Right lung (tissue), 5 donors: ENCODE measurements around the gene RASGRP2. TPM values are rescaled to one million over a fixed set of nuclear protein-coding genes. Genes with fewer than 3 reads are reported as not detected.
"Not testable (repeated sequence)": the region's sequence is repeated elsewhere in the genome, so short reads cannot be mapped to it uniquely, and the experiment has no call there.

ENCODE experiments used
- DNase-seq, 2 donors: peaks; one replicate each; pipeline ENCODE4 v3.0.0-alpha.2; 2013
- polyA plus RNA-seq, 5 donors: library from polyadenylated mRNA; unstranded; fragments of 120-200 nt; gene quantifications; one replicate each; pipeline versions ENCODE4 v1.2.1 to v1.2.3, GENCODE V29; 2013; ENCODE audit warnings: inconsistent platforms in 1 of 5, low replicate concordance in 1 of 5; ENCODE audit not compliant: insufficient read length in 5 of 5, insufficient read depth in 1 of 5

Gene RASGRP2
- polyA plus RNA-seq, 5 donors: 6.5 to 10.7 (median 9.9) TPM

DNA sequence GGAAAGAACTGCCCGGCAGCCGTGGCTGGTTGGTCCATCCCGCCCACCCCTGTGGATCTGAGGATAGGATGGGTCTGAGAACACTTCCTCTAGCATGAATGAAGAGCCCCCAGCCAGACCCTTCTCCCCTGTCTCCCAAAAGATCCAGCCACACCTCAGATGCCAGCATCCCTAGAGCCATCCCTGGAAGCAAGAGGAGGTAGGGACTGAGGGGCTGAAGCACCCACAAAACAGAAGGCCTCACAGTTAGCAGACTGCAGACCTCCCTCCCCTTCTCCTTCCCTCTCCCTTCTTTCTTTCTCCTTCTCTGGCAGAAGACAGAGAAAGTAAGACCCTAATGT, 22.6 kb downstream of the RASGRP2 start:
- DNase-seq: no peak

DNA sequence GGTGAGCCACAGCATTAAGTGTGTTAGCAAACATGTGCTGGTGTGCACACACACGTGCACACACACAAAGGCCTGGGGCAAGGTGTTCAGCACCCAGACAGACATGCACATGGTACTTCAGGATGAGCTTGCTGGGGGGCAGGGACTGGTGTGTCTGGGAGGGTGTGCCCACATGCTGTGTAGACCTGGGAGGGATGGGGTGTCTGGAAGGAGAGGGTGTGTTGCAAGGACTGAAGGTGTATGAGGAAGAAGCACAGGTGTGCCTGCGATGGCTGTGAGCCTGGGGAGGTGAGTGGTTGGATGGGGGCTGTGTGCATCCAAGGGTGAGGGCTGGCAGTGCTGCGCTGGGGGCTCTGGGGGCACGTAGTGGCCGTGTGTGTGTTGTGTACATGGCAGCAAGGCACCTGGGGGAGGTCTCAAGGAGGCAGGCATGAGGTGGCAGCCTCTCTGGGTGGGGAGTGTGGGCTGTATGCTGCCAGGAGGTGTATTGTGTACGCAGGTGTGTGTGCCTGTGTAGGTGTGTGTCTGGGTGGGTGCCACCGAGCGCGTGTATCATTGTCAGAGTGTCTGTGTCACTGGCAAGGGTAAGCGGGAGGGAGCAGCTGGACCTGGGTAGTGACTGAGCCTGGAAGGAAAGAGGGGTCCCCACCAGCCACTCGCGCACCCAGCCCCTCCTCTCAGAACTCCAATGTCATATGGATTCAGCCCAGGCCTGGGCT, 23.1 kb downstream of the RASGRP2 start:
- DNase-seq: no peak

DNA sequence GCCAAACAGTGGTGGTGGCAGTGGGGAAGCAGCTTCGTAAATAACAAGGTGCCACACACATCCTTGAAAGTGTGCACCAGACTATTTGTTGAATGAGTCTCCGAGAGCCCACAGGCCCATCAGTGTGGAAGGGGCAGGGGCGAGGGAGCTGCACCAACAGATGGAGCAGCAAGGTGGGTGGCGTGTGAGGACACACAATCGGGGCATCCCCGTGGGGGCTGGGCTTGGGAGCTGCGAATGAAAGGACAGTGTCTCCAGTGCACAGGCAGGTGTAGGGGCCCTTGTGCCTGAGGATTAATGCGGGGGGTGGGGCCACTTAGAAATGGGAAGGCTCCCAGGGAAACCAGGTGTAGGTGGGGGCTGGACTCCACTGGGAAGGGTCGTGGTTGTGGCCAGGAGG, 23.8 kb downstream of the RASGRP2 start:
- DNase-seq: no peak

DNA sequence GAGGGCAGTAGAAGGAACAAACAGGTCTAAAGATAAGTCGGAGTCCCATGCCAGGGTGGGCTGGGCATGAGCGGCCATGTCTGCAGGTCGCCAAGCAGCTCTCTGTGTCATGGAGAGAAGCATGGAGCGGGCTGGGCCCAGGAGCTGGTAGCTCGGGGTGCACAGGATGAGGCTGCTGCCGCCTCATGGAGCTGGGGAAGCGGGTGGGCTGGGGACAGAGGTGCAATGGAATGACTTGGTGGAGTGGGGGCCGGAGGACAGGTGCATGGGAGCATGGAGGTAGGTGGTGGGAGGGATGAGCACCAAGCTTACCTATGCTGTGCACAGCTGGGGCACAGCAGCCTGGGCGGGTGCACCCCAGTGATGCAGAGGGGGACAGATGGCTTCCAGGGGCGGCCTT, 24.5 kb downstream of the RASGRP2 start:
- DNase-seq: no peak

DNA sequence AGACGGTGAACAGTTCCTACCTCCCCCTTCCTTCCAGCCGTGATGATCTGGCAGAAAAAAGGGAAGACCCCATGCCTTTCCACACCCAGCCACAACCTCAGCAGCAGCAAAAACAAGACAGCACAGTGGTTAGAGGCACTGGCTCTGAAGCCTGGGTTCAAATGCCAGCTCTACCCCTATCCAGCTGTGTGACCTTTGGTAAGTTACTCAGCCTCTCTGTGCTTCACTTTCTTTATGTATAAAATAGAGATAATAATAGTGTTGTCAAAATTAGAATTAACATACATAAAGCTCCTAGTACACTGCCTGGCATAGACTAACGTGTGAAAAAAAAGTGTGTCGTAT, 25.2 kb downstream of the RASGRP2 start:
- no peak for DNase-seq

DNA sequence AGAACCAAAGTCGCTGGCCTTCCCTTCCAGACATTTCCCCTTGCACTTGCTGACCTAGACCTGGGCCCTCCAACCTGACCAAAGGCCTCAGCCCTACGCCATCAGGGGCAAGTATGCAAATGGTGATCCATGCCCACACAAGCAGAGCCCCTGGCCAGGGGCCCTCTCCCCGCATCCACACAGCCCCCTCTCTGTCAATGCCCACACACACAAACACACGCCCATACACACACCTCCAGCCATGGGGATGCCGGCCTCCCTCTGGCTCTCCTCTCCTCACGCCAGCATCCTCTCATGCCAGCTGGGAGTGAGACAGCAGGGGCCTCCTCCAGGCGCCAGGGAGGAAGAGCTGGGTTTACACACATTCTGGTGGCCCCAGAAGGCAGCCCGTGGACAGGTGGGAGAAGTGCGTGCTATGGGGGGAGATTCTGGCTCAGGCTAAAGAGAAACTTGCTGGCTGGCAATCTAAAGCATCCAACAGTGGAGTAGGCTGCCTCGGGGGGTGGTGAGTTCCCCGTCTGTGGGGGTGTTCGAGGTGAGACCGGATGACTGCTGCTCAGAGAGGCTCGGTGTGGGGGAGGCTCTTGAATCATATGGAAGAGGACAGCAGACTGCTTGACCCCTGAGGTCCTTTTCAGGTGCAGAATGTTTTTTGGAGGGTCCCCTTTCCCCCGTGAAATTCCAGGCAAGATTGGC, 25.7 kb downstream of the RASGRP2 start:
- no peak for DNase-seq

DNA sequence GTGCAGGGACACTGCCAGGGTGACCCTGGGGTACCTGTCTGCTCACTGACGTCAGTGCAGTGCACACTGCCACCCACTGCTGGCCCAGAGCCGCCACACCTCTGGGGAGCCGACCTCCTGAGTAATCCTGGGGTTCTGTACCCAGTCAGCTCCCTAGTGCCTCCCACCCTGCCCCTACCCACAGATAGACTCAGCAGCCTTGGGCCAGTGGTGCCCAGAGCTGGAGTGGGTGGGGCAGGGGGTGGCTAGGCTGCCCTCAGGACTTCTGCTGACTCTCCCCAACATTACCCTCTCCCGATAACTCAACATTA, 26.7 kb downstream of the RASGRP2 start:
- DNase-seq: no peak

DNA sequence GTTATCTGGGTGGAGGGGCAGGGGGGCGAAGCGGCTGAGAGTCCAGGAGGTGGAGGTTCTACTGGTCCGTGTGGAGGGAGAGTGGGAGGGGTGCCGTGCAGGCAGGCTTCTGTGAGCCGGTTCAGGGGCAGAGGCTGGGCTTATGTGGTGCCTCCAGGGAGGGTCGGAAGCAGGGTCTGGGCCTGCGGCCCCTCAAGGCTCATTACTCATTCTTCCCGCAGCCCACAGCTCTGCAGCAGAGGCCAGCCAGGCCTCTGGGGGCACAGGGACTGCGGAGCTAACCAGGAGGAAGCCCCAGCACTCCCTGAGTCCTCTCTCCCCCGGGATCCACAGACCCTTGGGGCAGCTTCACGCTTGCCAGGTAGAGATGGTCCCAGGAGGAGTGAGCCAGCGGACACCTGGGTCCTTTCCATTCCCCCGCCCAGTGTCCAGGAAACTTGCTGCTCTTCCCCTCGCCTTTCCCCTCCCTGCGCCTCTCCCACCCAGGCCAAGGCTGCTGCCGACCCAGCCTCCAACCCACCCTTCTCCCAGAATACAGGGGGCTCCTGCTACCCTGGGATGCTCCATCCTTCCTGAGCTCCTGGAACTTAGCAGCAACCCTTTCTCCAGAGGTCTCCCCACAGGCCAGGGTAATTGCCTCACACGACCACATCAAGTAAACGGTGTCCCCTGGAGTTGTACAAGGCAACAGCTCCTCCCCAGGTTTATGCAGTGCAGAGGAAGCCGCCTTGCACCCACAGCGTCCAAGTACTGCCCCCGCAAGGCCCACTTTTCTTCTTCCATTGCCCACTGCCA, 27.3 kb downstream of the RASGRP2 start:
- no peak for DNase-seq

DNA sequence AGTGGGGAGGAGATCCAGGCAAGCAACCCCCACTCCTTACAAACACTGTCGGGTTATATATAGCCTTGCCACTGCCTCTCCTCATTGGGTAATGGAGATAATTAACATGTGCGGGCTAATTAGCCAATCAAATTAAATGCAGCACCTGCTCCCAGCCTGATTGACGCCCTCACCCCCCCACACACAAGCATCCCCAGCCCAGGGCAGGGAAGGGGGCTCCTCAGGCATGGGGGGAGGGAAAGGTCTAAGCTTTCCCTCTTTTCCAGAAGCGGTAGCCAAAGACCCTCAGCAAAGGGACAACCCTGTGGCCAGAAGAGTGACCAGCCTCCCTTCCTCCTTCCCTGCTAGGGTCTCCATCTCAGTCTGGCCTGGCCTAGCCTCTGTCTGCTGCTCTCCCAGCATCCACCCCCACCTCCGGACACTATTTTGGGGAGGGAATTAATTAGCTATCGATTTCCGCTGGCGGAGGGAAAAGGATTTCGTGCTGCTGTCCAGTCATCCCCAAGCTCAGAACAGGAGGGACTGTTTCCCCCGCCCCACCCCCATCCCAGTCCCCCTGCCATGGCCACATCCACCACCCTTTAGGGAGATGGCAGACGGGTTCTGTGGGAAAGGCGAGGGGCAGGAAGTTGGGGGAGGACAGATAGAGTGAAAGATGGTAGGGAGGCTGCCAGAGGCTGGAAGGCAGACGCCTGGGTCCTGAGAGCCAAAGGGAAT, 28.0 kb downstream of the RASGRP2 start:
- no peak for DNase-seq

DNA sequence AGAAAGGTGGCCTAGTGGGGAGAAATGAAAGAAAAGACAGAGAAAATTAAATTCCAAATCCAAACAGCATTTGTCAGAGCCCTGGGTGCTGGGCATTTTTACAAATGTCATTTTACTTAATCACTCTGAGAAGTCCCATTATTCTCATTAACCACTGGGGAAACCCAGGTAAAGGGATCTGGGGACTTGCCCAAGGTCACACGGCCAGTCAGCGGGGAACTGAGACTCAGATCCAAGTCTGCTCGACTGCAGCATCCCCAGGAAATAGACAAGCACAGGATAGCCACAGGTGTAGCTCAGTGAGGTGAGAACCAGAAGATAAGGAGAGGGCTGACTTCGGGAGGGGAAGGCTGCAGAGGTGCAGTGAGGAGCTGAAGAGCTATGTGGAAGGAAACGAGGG, 28.8 kb downstream of the RASGRP2 start:
- no peak for DNase-seq

DNA sequence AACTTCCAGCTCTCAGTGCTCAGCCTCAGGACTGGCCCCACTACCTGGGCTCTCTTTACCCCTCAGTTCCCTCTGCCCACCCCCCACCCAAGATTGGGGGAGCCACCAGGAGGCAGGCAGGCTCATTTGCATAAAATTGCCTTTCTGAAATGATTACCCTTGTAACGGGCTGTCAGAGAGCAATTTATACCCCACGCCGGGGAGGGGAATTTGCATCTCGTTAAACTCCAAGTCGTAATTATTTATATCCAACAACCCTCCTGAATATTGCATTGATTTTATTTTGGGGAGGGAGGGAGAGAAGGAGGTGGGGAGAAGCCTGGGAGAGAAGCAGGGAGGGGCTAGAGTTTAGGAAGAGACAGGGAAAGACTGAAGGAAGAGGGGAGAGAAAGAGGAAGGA, 29.3 kb downstream of the RASGRP2 start:
- DNase-seq: no peak

DNA sequence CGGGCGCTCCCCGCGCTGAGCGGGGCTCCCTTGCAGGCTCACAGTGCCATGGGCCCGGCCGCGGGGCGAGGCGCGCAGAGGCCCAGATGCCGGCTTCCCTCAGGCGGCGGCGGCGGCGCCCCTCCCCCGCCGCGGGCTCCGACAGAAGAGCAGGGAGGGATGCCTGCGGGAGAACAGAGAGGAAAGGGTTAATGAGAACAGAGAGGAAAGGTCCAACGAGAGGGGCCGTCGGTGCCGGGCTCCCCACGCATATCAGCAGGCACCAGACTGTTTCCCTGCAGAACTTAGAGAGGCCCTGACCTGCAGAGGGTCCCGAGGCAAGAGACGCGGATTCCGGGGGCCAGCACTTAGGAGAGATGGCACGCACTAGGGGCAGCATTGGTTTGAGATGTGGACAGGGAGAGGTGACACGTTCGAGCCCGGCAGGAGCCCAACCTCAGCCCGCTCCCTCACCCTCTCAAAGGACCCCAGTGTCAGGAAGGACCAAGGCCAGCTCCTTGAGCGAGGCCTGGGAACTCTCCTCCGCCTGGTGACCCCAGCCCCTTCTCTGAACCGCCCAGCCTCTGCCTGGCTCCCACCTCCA, 30.1 kb downstream of the RASGRP2 start:
- DNase-seq: no peak

DNA sequence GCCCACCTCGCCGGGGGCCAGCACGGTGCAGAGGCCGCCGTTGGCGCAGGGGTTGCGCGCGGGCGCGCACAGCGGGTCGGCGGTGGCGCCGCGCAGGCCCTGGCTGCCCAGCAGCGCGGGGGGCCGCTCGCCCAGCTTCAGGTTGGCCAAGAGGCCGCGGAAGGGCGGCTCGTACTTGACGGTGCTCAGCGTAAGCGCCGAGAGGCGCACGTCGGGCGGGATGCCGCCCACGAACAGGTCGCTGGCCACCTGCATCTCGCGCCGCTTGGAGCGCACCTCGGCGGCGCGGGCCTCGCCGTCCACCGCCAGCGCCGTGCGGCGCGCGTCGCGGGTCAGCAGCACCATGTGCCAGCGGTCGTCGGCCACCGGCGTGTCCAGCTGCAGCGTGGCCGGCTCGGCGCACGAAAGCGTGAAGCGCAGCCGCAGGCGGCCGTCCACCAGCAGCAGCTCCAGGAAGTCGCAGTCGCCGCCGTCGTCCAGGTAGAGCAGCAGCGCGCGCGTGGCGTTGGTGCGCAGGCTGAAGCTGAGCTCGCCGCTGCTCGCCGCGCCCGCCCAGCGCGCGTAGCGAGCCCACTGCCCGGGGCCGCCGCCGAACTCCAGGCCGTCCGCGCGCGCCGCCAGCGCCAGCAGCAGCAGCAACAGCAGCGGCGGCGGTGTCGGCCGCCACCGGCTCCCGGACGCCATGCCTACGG, 30.8 kb downstream of the RASGRP2 start:
- peak; percentile 47 to 58 for DNase-seq

DNA sequence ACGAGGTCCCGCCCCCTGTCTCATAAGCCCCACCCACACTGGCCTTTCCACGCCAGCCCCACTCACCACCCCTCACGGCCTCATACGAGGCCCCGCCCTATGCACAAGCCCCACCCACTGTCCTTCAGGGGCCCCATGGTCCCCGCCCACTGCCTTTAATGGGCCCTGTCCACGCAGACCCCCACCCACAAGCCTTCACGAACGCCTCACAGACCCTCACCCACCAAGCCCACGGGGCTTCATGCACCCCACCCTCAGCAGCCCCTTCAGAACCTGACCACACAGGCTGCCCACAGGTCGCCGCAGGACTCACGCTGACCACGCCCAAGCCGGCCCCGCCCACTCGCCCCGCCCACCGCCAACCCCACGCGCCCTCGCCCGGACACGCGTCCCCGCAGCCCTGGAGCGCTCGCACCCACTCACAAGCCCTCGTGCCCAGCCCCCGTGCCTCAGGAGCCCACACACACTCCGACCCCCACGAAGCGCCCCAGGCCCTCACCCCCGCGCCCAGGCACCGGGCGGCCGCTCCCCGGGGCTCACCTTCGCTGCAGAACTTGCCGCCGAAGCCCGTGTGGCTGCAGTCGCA, 31.4 kb downstream of the RASGRP2 start:
- no peak for DNase-seq

DNA sequence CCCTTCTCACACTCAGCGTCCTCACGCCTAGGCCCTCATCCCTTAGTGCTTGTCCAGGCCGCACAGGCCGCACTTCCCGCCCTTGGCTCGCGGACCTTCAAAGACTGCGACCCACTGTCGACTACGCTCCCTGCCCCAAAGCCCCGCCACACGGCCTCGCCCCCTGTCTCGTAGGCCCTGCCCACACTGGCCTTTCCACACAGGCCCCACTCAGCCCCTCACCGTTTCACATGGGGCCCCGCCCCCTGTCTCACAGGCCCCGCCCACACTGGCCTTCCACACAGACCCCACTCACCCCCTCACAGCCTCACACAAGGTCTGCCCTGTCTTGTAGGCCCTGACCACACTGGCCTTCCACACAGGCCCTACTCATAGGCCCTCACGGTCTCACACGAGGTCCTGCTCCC, 32.0 kb downstream of the RASGRP2 start:
- no peak for DNase-seq

DNA sequence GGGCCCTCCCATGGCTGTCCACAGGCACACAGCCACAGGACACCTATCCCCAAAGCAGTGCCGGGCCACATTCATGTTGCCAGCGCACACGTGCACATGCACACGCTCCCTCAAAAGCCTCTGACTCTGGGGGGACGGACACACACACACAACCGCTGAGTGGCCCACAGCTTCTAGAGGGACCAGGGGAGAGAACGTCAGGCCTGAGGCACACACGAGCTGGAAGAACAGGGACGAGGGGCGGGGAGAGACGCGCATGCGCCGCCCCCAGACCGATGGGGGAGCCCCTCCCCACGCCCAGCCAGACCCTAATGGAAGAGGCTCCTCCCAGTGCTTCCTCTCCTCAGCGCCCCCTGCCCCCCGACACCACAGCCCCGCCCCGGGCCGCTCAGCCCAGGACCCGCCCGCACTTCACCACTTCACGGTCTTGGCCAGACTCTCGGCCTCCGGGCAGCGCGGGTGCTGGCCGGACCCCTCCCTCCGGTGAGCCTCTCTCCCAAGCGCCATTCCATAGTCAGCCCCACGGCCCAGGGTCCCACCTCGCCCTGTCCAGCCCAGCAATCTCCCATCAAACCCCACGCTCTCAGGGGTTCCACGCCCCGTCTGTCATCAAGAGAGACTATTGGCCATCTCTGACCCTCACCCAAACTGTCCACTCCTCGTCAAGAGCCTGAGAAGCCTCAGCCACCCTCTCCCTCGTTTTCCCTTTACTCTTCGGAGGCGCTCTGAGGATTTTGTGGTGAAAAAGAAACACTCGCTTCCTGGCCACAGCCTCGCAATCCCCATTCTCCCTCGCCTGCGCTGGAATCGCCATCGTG, 32.6 kb downstream of the RASGRP2 start:
- DNase-seq: no peak

DNA sequence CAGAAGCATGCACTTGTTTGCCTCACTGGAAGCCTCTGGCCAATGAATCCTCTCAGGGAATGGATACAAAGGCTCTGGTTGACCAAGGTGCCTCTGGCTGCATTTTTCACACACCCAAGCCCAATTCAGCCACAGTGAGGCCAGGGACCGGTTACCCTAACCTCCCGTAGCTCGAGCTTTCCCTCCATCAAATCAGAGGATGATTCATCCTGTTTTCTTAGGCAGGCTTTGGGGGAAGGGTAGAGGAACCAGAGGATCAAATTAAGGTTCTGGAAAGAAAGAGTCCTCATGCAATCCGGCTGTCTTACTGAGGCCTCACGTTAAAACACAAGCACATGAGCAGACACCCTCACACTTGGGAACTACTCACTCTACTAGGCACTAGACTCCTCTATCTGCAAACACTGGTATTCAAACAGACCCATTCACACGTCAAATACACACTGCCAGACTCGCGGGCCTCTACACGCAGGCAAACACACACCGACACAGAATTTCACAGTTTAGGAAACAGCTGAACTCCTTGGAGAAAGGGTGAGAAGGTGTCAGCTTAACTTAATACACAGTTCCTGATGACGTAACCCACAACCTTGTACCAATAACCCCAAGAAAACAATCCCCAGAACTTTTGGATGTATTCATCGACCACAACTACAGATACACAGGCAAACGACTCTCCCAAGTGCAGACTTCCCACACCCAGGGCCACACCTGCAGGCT, 33.4 kb downstream of the RASGRP2 start:
- DNase-seq: no peak

DNA sequence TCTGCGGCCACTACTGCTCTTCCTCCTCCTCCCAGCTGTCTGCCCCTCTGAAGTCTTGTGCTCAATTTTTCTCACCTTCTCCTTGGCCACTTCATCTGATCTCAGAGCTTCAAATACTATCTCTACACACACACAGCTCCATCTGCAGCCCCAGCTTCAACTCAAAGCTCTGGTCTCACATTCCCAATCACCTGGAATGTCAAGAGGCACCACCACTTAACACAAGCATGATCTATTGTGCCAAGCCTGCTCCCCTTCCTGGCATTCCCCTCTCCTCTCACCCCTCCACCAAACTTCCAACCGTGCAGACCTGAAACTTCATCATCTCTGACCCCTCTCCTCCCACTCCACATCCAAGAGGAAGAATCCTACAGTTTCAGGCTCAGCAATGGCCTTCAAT, 38.4 kb downstream of the RASGRP2 start:
- no peak for DNase-seq

DNA sequence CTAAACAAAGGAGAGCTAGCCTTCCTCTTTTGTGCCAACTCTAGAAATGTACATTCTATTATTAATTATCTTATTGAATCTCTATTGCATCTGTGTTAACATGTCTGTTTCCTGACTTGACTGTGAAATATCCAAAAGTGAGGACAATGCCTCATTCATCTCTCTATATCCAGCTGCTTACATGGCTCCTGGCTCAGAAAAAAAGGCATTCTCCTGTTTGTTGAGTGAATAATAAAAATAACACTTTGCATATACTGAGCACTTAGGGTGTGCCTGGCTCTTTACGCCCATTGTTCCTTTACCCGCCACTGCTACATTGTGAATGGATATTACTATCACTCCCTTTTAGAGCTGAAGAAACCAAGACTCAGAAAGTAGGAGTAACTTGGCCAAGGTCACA, 40.9 kb downstream of the RASGRP2 start:
- no peak for DNase-seq

DNA sequence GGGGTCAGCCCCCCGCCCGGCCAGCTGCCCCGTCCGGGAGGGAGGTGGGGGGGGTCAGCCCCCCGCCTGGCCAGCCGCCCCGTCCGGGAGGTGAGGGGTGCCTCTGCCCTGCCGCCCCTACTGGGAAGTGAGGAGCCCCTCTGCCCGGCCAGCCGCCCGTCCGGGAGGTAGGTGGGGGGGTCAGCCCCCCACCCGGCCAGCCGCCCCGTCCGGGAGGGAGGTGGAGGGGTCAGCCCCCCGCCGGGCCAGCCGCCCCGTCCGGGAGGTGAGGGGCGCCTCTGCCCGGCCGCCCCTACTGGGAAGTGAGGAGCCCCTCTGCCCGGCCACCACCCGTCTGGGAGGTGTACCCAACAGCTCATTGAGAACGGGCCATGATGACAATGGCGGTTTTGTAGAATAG, 42.0 kb downstream of the RASGRP2 start:
- not testable (repeated sequence) for DNase-seq
